Measurements from ENCODE around the gene SLC35B1.

- TF ChIP-seq CTCF (IDR thresholded peaks at IDR 0.05; ENCODE audit: insufficient read depth, low read length) (no peak), GABPA (IDR thresholded peaks at IDR 0.05; ENCODE audit: low read depth) (no peak)
Measured at GRCh38 chr17:49659661-49660382, 47.9 kb downstream of the SLC35B1 start.

Measured in HL-60 (cell line).